GM19455 (cell line): ENCODE results near the gene REEP2.
"Not testable (repeated sequence)": the region's sequence is repeated elsewhere in the genome, so short reads cannot be mapped to it uniquely, and the experiment has no call there.

Experiments used
- ATAC-seq: cut with Tn5 transposase; IDR thresholded peaks from one replicate; pipeline ENCODE4 v1.9.1; 2021; ENCODE audit not compliant: unreplicated experiment

The REEP2 gene, protein sequence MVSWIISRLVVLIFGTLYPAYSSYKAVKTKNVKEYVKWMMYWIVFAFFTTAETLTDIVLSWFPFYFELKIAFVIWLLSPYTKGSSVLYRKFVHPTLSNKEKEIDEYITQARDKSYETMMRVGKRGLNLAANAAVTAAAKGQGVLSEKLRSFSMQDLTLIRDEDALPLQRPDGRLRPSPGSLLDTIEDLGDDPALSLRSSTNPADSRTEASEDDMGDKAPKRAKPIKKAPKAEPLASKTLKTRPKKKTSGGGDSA

DNA sequence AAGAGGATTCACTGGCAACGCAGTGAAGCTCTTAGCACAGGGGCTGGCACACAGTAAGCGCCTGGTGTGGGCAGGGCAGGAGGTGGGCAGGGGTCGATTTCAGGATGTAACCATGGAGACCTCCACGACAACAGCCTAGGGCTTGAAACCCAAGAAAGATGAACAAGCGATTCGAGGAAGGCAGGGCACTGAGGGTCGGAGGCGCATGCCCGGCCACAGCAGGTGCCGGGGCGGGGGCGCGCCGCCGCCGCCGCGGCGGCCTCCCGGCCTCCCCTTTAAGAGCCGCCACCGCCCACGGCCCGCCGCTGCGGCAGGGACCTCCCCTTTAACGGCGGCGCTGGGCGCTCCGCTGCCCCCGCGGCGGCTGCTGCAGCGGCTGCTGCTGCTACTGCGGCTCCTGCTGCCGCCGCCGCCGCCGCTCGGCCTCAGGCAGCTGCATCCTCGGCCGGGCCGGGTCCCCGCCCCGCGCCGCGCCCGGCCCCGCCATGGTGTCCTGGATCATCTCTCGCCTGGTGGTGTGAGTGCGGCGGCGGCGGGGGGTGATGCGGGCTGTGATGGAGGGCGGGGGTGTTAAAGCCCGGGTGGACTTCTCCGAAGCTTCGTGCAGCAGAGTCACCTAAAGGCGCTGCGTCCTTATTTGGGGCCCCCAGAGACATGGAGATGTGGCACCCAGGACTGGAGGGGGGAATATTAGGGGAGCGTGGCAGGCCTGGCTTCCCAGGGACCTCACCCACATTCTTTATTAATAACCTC lies at the start of gene REEP2:
Gene REEP2, plus strand, starts transcription at position 334 of the 753 bp plus-strand sequence. Its CDS starts 152 bp downstream, at position 486.
- peak; percentile 58 for ATAC-seq

DNA sequence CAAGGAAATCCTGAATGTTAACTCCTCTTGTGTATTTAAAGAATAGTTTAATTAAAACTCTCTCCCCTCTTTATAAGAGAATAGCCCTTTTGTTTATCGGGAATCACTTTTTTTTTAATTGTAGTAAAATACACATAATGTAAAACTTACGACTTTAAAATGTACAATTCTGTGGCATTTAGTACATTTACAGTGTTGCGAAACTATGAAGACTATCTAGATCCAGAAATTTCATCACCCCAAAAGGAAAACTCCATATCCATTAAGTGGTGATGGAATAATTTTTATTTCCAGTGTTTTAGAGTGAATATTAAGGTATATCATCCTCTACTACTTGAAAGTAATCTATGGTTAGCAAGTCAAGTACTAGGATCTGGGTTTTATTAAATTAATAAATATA lies 49.5 kb upstream of the REEP2 start:
- no peak for ATAC-seq

DNA sequence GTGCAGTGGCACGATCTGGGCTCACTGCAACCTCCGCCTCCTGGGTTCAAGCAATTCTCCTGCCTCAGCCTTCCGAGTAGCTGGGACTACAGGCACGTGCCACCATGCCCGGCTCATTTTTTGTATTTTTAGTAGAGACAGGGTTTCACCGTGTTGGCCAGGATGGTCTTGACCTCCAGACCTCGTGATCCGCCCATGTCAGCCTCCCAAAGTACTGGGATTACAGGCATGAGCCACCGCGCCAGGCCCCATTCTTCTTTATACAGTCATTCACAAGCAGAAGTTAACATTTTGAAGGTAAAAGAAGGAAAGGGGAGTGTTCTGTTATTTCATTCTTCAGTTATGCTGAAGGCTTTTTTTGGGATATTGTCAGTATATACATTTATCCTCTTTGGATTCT lies 48.9 kb upstream of the REEP2 start:
- not testable (repeated sequence) for ATAC-seq

DNA sequence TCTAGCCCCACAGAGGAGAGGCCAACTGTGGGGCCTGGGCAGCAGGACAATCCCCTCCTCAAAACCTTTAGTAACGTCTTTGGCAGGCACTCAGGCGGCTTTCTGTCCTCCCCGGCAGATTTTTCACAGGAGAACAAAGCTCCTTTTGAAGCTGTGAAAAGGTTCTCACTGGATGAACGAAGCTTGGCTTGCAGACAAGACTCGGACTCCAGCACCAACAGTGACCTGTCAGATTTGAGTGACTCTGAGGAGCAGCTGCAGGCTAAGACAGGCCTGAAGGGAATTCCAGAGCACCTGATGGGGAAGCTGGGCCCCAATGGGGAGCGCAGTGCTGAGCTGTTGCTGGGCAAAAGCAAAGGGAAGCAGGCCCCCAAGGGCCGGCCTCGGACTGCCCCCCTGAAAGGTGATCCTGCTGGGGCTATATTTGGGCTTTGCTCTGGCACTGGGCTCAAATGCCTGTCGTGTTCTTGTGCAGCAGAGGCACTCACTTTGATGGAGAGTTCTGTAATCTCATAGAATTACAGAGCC lies 46.9 kb upstream of the REEP2 start:
- ATAC-seq = no peak

DNA sequence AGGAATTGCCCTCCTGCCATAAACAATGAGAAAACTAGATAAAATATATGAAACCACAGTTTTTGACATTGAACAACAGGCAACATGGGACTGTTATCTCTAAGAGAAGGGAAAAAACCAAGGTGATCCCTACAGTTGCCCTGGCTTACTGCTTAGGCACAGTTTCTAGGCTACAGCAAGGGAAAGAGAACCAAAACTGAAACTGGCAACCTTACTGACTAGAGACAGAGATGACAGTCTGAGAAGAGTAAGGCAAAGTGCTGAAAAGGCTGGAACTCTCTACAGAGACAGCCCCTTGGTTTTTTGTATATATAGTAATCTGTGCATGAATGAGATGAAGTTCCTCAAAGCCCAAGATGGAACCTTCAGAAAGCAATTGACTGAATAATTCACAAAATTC lies 36.2 kb upstream of the REEP2 start:
- no peak for ATAC-seq

DNA sequence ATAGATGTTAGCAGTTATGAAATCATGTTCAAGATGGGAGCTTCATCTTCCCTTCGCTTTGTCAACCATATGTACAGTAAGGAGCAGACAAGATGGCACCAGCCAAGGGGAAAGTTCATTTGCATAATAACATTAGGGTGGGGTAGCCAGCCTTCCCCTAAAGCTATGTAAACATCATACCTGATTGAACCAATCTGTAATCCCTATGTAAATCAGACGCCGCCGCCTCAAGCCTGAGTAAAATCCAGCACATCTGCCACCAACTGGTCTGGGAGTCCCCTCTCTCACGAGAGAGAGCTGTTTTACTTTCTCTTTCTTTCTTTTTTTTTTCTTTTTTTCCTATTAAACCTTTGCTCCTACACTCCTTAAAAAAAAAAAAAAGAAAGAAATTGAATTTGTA lies 30.8 kb upstream of the REEP2 start:
- ATAC-seq = no peak

DNA sequence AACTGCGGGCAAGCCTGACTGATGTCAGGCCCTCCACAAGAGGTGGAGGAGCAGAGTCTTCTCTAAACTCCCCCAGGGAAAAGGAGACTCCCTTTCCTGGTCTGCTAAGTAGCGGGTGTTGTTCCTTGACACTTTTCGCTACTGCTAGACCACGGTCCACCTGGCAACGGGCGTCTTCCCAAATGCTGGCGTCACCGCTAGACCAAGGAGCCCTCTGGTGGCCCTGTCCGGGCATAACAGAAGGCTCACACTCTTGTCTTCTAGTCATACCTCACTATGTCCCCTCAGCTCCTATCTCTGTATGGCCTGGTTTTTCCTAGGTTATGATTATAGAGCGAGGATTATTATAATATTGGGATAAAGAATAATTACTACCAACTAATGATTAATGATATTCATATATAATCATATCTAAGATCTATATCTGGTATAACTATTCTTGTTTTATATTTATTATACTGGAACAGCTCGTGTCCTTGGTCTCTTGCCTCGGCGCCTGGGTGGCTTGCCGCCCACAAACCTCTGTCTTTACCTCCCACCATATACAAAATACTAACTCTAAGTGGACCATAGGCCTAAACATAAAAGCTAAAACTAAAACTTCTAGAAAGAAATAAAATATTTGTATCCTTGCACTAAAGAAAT lies 27.7 kb upstream of the REEP2 start:
- ATAC-seq = not testable (repeated sequence)

DNA sequence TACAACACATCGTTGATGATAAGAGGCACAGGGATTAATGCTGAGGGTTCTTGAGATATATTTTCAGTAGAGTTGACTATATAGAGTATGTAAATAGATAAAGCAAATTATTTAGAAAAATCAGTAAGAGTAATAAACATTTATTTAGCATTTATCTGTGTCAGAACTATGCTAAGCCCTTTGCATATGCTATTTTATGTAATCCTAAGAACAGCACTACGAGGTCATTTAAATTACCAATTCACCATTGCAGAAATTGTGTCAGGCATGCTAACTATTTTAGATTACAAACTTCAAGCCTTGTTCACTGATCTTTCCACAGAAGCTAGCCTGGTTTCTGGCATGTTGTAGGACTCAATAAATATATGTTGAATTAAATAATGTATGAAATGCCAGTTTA lies 20.4 kb upstream of the REEP2 start:
- no peak for ATAC-seq

DNA sequence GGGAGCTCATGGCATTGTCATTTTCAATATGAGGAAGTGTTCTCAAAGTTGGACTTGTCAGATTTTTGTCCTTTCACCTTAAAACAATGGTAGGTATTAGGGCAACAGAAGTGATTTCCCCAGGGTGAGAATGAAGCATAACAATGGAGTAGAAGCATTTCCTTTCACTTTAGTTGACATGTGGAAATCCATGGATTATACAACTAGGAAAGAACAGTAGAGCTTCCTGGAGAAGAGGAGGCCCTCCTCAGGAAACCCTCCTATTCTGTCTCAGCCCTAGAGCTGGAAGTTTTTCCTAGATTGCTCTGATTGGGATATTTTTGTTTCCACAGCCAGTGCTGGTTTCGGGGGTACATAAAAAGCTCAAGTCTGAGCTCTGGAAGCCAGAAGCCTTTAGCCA lies 13.8 kb upstream of the REEP2 start:
- ATAC-seq = no peak

DNA sequence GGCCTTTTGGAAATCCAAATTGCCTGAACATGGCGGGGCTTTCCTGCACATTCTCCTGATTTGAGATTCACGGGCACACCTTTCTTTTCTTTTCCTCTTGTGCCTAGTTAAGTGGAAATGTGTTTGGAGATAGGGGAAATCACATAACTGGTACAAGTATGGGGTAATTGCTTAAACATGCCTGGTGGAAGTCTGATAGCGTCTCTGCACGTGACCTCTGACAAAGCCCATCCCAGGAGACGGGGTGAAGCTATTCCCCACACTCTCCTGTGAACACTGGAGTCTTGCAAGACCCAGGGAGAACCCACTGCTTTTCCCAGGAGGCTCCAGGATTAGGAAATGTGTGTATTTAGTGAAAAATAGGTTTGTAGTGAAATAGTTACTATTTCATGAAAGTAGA lies 2.9 kb upstream of the REEP2 start:
- ATAC-seq = no peak

DNA sequence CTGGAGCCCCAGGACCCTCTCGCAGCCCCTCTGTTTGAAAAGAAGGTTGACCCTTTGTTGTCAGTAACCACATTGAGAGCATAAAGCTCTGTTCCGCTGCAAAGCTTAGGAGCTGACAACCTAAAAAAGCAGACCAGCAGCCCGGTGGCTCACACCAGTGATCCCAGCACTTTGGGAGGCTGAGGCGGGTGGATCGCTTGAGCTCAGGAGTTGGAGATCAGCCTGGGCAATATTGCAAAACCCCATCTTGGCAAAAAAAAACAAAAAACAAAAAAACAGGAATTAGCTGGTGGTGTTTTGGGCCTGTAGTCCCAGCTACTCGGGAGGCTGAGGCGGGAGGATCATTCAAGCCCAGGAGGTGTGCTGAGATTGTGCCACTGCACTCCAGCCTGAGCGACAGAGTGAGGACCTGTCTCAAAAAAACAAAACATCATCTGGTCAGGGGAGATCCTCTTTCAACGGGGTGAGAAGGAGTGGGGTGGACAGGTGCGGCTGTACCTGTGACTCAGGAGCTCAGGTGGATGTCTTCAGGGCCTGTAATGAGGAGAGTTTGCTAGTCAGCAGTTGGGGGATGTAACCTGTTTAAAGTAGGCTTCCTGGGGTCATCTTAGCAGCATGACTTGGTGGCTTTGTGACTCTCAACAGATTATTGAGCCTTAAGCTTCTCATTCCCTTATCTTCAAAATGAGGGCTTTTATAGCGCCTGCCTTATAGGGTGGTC lies 694 bp upstream of the REEP2 start:
- ATAC-seq = no peak

DNA sequence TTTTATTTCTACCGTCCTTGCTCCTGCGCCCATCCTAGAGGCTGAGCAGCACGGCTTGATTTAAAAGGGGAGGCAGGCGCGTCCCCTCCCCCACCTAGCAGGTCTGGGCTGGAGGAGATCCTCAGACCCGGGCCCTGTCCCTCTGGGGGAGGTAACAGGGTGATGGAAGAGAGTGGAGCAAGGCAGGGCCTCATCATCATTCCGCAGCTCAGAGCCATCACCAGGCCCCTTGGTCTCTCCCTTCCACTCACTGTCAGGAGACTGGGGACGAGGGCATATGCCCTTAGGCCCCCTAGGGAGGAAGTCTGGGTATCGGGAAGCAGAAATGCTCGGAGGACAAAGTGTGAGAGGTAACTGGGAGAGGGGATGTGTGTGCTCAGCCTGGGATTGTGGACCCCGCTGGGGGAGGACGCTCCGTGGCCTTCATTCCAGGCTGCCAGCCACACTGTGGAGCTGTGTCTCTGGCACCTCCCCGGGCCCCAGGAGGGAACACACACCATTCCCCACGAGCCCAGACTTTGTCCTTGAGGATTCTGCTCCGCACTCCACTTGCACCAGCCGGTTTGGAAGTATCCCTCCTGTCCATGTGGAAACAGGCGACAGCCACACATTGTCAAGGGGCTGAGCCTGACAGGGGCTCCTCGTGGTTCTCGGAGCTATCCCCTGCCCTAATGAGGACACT lies 761 bp downstream of the REEP2 start:
- ATAC-seq = no peak

DNA sequence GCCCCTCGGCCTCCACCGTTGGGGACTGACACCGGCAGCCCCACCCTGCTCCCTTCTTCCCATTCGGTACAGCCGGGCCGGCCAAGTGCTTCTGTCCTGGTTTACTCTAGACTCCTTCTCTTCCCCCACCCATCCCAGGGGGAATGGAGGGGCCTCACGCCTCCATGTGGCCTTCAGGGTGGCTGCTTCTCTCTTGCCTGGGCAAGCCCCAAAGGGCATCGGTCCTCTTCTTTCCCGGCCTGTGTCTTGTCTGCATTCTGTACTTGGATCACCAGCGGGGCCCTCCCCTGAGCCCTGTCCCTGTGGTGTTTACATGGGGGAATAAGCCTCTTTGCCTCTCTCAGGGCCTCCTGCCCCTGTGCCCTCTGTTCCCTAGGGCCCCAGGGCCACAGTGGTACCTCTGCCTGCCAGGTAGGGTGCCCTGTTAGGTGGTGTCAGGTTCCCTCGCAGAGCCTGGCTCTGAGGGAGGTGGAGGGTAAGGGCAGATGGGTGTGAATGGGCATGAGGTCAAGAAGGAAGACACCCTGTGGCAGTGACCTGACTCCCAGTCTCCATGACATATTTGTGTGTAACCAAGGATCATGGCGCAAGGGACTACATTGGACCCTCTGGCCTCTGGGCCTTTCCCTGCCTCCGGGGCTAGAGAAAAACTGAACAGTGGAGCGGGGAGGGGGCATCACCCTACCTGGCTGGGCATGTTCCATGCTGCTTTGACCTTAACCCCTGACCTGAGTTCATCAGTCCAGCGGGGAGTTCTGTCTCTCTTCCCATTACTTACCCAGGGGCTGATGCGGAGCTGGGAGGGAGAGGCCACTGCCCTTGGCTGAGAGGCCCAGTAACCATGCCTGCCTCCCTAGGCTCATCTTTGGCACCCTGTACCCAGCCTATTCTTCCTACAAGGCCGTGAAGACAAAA lies 1.6 kb downstream of the REEP2 start:
- ATAC-seq = no peak

DNA sequence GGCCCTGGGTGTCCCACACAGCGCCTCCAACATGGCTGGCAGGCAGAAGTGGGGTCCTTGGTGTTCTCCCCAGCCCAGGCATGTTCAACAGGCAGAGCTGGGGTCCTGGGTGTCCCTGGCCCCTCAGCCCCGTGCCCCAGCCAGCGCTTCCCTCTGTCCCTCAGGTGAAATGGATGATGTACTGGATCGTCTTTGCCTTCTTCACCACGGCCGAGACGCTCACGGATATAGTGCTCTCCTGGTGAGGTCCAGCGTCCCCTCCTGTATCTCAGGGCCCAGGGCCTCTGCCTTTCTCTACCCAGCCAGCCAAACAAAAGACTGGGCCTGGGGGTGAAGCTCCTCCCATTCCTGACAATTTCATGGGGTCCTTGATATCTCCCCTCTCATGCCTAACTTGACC lies 2.4 kb downstream of the REEP2 start:
- ATAC-seq = no peak

DNA sequence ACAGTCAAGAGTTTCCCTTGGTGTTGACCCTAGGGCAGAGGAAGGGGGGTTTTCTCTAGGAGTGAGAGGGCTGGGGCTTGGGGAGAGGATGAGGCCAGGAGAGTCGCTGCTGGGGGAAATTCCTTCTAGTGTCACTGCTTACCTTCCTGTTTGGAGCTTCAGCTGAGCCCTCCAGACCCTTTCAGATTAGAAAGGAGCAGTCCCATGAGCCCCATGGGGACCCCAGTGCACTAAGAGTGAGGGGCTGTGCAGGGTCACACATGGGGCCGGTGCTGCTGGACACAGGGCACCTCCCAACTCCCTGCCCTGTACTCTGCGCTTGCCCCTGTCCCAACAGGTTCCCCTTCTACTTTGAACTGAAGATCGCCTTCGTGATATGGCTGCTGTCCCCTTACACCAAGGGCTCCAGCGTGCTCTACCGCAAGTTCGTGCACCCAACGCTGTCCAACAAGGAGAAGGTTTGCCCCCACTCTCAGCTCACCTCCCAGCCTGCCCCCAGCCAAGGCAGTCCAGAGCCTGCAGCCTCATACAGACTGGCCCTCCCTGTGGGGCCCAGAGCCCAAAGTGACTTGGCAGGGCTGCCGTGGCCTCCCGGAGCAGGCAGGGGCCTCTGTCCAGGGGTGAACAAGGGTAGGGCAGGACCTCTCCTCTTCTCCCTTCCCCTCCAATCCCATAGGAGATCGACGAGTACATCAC lies 5.4 kb downstream of the REEP2 start:
- ATAC-seq = no peak

DNA sequence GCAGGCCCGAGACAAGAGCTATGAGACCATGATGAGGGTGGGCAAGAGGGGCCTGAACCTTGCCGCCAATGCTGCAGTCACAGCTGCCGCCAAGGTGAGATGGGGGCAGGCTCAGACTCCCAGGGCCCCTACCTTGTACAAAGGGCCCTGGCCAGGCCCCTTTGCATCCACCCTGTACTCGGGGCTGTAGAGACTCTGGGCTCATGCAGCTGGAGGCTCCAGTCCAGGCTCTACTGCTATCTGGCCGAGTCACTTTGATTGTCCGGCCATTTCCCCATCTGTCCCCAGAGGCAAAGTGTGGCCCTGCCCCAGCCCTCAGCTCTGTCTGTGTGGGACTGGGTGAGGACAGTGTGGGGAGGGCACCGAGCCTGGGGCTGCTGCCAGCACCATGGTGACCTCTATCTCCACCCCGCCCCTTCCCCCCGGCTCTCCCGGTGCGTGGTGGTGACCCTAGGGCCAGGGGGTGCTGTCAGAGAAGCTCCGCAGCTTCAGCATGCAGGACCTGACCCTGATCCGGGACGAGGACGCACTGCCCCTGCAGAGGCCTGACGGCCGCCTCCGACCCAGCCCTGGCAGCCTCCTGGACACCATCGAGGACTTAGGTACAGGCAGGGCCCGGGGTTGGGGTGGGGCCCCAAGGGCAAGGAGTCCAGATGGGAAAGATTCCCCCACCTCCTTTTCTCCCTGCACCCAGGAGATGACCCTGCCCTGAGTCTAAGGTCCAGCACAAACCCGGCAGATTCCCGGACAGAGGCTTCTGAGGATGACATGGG lies 6.1 kb downstream of the REEP2 start:
- no peak for ATAC-seq

DNA sequence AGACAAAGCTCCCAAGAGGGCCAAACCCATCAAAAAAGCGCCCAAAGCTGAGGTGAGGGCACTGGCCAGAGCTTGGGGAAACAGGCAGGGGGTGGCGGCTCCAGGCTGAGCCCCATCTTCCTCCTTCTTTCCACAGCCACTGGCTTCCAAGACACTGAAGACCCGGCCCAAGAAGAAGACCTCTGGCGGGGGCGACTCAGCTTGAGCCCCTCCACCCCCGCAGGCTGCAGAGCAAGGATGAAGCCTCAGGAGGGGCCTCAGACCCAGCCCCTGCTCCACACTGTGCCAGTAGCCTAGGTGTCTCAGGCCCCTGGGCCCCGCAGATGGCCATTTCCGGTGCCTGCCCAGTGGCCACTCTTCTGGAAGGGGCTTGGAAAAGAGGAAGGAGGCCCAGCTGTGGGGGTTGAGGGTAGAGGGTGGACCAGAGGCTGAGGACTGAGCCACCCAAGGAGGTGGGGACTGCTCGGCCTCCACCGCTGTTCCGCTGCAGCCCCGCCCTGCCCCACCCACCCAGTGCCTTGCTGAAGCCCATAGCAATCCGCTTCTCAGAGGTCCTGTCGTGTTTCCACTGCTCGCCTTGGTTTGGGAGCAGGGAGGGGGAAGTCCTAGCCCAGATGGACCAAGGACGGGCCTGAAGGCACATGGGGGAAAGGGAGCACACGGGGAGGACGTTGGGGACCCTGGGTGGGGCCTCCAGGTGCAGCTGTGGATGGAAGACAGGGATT lies 6.9 kb downstream of the REEP2 start:
- no peak for ATAC-seq

DNA sequence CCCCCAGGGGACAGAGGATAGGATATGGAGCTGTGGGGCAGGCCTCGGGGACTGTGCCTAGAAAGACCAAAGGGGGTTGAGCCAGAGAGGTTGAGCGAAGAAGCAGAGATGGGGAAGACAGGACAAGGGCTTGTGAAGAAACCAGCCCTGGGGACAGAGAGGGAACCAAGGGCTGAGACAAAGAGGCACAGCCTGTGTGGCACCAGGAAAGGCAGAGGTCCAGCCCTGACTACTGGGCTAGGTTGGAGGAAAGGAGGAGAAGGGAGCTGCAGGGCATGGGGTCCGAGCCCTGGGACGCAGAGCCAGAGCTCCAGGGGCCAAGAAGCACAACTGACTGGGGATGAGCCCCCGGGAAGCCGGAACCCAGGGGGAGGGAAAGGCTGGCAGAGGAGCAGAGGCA lies 9.2 kb downstream of the REEP2 start:
- no peak for ATAC-seq
